WTC11 (cell line): ENCODE results near the gene ARHGAP30.

Source experiments
- ELF4 ChIP-seq: sonication (generic); formaldehyde crosslinking; IDR thresholded peaks from 2 replicates; pipeline ENCODE4 v1.8.1; 2022; ENCODE audit warnings: low read depth, mild to moderate bottlenecking, moderate library complexity, missing genetic modification reagents
- FOXP4 ChIP-seq: sonication (generic); formaldehyde crosslinking; IDR thresholded peaks from 2 replicates; pipeline ENCODE4 v1.8.0; 2022; ENCODE audit warnings: mild to moderate bottlenecking, missing genetic modification reagents
- KAT7 ChIP-seq: sonication (generic); formaldehyde crosslinking; IDR thresholded peaks from 2 replicates; pipeline ENCODE4 v1.8.1; 2023; ENCODE audit warnings: missing genetic modification reagents, mild to moderate bottlenecking, borderline replicate concordance
- MLX ChIP-seq: sonication (generic); formaldehyde crosslinking; IDR thresholded peaks from 2 replicates; pipeline ENCODE4 v1.8.1; 2023; ENCODE audit warnings: mild to moderate bottlenecking, missing genetic modification reagents, moderate library complexity
- MXD4 ChIP-seq: fragments of 250-450 bp; sonication (Bioruptor Pico); IDR thresholded peaks from 2 replicates; pipeline ENCODE4 v1.8.0; 2021; ENCODE audit warnings: mild to moderate bottlenecking, moderate library complexity, borderline replicate concordance
- NFE2L1 ChIP-seq: sonication (generic); formaldehyde crosslinking; IDR thresholded peaks from 2 replicates; pipeline ENCODE4 v1.8.1; 2023; ENCODE audit warnings: missing genetic modification reagents
- ZNF219 ChIP-seq: sonication (generic); formaldehyde crosslinking; IDR thresholded peaks from 2 replicates; pipeline ENCODE4 v1.8.0; 2023; ENCODE audit warnings: missing genetic modification reagents, mild to moderate bottlenecking, borderline replicate concordance
- ZNF263 ChIP-seq: sonication (generic); formaldehyde crosslinking; IDR thresholded peaks from 2 replicates; pipeline ENCODE4 v1.8.1; 2022; ENCODE audit warnings: low read depth, mild to moderate bottlenecking, moderate library complexity, missing genetic modification reagents
- ZNF317 ChIP-seq: sonication (generic); formaldehyde crosslinking; IDR thresholded peaks from 2 replicates; pipeline ENCODE4 v1.8.1; 2023; ENCODE audit warnings: low read depth, mild to moderate bottlenecking, moderate library complexity, missing genetic modification reagents, borderline replicate concordance
- TF ChIP-seq, protein P1 (sequence below): fragments of 200-600 bp; IDR thresholded peaks from 2 replicates; pipeline ENCODE4 v1.8.0; 2022; ENCODE audit warnings: antibody characterized with exemption

DNA sequence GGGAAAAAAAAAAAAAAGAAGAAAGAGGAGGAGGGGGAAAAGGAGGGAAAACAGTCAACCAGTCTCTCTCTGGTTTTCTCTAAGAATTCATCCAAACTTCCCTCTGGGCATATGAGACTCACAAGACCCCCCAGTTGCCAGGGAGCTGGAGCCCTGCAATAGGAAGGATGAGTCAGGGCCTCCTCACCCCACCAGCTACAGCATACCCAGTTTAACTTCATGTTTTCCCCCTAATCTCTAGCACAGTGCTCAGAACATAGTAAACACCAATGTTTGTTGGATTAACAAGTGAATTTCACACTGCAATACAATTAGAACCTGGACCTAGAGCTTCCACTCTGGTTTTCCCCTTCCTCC lies 56.6 kb downstream of the ARHGAP30 start:
- no peak for TF ChIP-seq MLX
- TF ChIP-seq ZNF317 = no peak
- TF ChIP-seq, protein P1, sequence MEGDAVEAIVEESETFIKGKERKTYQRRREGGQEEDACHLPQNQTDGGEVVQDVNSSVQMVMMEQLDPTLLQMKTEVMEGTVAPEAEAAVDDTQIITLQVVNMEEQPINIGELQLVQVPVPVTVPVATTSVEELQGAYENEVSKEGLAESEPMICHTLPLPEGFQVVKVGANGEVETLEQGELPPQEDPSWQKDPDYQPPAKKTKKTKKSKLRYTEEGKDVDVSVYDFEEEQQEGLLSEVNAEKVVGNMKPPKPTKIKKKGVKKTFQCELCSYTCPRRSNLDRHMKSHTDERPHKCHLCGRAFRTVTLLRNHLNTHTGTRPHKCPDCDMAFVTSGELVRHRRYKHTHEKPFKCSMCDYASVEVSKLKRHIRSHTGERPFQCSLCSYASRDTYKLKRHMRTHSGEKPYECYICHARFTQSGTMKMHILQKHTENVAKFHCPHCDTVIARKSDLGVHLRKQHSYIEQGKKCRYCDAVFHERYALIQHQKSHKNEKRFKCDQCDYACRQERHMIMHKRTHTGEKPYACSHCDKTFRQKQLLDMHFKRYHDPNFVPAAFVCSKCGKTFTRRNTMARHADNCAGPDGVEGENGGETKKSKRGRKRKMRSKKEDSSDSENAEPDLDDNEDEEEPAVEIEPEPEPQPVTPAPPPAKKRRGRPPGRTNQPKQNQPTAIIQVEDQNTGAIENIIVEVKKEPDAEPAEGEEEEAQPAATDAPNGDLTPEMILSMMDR = no peak
- TF ChIP-seq ZNF263 (CRISPR knock-in tag) = no peak
- no peak for TF ChIP-seq FOXP4 (CRISPR knock-in tag)
- no peak for TF ChIP-seq ZNF219 (CRISPR knock-in tag)
- no peak for TF ChIP-seq ELF4 (CRISPR knock-in tag)
- no peak for TF ChIP-seq MXD4 (CRISPR knock-in tag)
- TF ChIP-seq NFE2L1 = no peak
- TF ChIP-seq KAT7 (CRISPR knock-in tag) = no peak
